Measurements from ENCODE around the gene UGT1A4. TPM values are rescaled to one million over a fixed set of nuclear protein-coding genes. Genes with fewer than 3 reads are reported as not detected.

The UGT1A4 gene
- total RNA-seq, 5 donors from 2014 or later (not counting 1 experiment from before 2014, with no cell fraction given) = not detected

DNA sequence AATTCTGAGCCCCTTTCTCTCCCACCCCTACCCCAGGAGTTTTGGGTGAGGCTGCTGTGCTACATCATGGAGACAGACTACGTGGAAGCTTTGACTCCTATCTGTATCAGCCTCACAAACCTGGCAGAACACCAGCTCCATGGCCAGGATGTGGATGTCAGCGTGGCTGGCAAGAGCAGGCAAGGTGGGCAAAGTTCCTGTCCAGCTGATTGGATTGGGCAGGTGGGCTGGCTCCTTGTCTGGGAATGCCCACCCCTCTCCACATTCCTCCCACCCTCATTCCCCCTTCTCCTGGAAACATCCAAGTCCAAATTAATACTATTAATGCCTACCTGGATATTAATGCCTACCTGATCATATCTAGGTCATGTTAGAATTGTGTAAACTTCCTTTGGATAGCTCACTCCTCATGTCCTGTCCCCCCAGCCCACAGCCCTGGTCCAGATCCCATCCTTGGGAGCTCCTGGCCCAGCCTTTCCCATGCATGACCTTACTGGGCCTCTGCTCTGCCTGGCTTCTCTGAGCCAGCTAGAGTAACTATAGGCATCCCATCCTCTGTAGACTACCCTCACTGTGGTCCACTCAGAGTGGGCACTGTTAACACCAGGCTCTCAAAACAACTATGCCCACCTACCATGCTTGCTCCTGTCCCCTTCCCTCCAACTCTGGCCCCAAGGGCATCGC lies 83.7 kb downstream of the UGT1A4 start:
- ATAC-seq (replicated peaks in 1 of 4) = no peak
- Histone ChIP-seq H3K27ac (ENCODE audit: low read length) (no peak overlapping the region), H3K27me3 (replicated peaks in 1 of 2; ENCODE audit: control insufficient read depth in 2 of 2, extremely low read depth in 1 of 2, insufficient read depth in 2 of 2, low read length in 1 of 2) (peaks cover 0 to 36% of the 10 kb centered on the region in 2 experiments), H3K36me3 (ENCODE audit: control insufficient read depth in 2 of 2, extremely low read depth in 1 of 2, insufficient read depth in 1 of 2, low read length in 1 of 2) (no peaks in the 10 kb centered on the region), H3K4me1 (ENCODE audit: control insufficient read depth in 1 of 2, extremely low read depth in 1 of 2, insufficient read depth in 2 of 2, low read length in 2 of 2) (no peaks in the 10 kb centered on the region), H3K9me3 (no peaks in the 10 kb centered on the region), H3K4me3 (ENCODE audit: control insufficient read depth in 1 of 2, extremely low read depth in 1 of 2, low read length in 1 of 2) (no peak overlapping the region)
- no CpG with 5 or more reads among the region's 3 CpGs for WGBS (ENCODE audit: insufficient coverage)
- no peak overlapping the region for H3K4me3 Mint-ChIP-seq
- H3K27me3 Mint-ChIP-seq = peaks cover 9 to 22% of the 10 kb centered on the region in 2 donors
- CTCF ChIA-PET = no interaction called here
- peak in 1 of 35 experiments; percentile 9 for DNase-seq
- no peak overlapping the region for H3K27ac Mint-ChIP-seq
- no peaks in the 10 kb centered on the region for H3K36me3 Mint-ChIP-seq
- no peaks in the 10 kb centered on the region for H3K4me1 Mint-ChIP-seq
- peaks cover 0 to 5% (median 0%) of the 10 kb centered on the region in 3 donors for H3K9me3 Mint-ChIP-seq
- POLR2A ChIA-PET = no interaction called here

DNA sequence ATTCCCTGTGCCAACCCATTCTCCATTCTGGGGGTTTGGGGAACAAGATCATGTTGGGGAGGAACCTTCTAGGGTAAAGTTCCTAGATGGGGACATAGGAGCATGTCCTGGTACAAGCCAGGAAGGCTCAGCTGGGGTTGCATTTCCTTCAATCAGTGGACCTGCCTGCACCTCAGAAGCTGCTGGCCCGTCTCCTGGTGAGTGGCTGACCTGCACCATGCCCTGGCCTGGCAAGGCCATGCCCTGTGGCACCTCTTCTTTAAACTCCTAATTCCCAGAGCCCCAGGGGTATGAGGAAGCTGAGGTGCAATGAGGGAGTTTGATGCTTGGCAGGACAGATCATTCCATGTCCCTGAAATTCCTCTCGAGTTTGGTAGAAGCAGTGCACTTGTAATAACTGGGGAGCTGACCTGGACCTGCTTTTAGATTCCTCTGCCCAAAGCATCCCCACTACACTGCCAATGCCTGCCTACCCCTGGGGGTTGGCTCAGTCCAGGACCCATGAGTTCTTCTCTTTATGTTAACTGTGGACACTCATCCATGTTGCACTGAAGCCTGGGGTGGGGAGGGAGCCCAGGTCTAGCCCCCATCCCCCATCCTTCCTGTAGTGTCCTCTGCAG lies 84.9 kb downstream of the UGT1A4 start:
- CTCF ChIA-PET = no interaction called here
- H3K4me3 Mint-ChIP-seq = no peak overlapping the region
- no peaks in the 10 kb centered on the region for H3K36me3 Mint-ChIP-seq
- no peaks in the 10 kb centered on the region for H3K9me3 ChIP-seq
- peaks cover 0 to 47% of the 10 kb centered on the region in 2 experiments for H3K27me3 ChIP-seq (replicated peaks in 1 of 2; ENCODE audit: control insufficient read depth in 2 of 2, extremely low read depth in 1 of 2, insufficient read depth in 2 of 2, low read length in 1 of 2)
- no peaks in the 10 kb centered on the region for H3K4me1 Mint-ChIP-seq
- H3K4me1 ChIP-seq (ENCODE audit: control insufficient read depth in 1 of 2, extremely low read depth in 1 of 2, insufficient read depth in 2 of 2, low read length in 2 of 2) = no peaks in the 10 kb centered on the region
- no peak overlapping the region for H3K27ac ChIP-seq (ENCODE audit: low read length)
- no peaks in the 10 kb centered on the region for H3K36me3 ChIP-seq (ENCODE audit: control insufficient read depth in 2 of 2, extremely low read depth in 1 of 2, insufficient read depth in 1 of 2, low read length in 1 of 2)
- ATAC-seq (replicated peaks in 1 of 4) (no peak), DNase-seq (no peak)
- H3K27ac Mint-ChIP-seq = no peak overlapping the region
- no peak overlapping the region for H3K4me3 ChIP-seq (ENCODE audit: control insufficient read depth in 1 of 2, extremely low read depth in 1 of 2, low read length in 1 of 2)
- WGBS (ENCODE audit: insufficient coverage) = 83% methylated on average over 1 of the region's 2 CpGs
- POLR2A ChIA-PET = no interaction called here
- H3K9me3 Mint-ChIP-seq = peaks cover 0 to 5% (median 0%) of the 10 kb centered on the region in 3 donors
- H3K27me3 Mint-ChIP-seq = peaks cover 9 to 20% of the 10 kb centered on the region in 2 donors

DNA sequence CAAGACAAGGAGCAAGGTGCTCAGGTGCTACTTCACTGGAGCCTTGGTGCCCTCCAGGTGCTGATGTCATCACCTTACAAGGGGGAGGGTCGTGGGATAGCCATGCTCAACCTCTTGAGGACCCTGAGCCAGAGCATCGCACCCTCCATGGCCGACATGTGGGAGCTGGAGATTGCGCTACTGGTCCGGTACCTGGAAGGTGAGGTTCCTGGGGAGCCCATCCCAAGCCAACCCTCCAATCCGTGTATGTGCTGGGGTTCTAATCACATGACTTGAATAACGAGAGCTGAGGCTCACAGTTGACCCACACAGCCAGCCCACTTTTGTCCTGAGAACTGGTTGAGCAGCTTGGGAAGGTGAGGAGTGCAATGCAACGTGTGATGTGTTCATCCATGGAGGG lies 85.5 kb downstream of the UGT1A4 start:
- Histone ChIP-seq H3K9me3 (no peaks in the 10 kb centered on the region), H3K4me1 (ENCODE audit: control insufficient read depth in 1 of 2, extremely low read depth in 1 of 2, insufficient read depth in 2 of 2, low read length in 2 of 2) (no peaks in the 10 kb centered on the region), H3K27me3 (replicated peaks in 1 of 2; ENCODE audit: control insufficient read depth in 2 of 2, extremely low read depth in 1 of 2, insufficient read depth in 2 of 2, low read length in 1 of 2) (peaks cover 0 to 48% of the 10 kb centered on the region in 2 experiments), H3K36me3 (ENCODE audit: control insufficient read depth in 2 of 2, extremely low read depth in 1 of 2, insufficient read depth in 1 of 2, low read length in 1 of 2) (no peaks in the 10 kb centered on the region), H3K4me3 (ENCODE audit: control insufficient read depth in 1 of 2, extremely low read depth in 1 of 2, low read length in 1 of 2) (no peak overlapping the region), H3K27ac (ENCODE audit: low read length) (no peak overlapping the region)
- Mint-ChIP-seq H3K27me3 (peaks cover 9 to 24% of the 10 kb centered on the region in 2 donors), H3K4me3 (no peak overlapping the region), H3K4me1 (no peaks in the 10 kb centered on the region), H3K9me3 (peaks cover 0 to 5% (median 0%) of the 10 kb centered on the region in 3 donors), H3K27ac (no peak overlapping the region), H3K36me3 (no peaks in the 10 kb centered on the region)
- POLR2A ChIA-PET = no interaction called here
- WGBS (ENCODE audit: insufficient coverage) = 61% methylated on average over 8 of the region's 8 CpGs
- DNase-seq (peak in 1 of 35 experiments; percentile 0), ATAC-seq (replicated peaks in 1 of 4) (no peak)
- CTCF ChIA-PET = no interaction called here

DNA sequence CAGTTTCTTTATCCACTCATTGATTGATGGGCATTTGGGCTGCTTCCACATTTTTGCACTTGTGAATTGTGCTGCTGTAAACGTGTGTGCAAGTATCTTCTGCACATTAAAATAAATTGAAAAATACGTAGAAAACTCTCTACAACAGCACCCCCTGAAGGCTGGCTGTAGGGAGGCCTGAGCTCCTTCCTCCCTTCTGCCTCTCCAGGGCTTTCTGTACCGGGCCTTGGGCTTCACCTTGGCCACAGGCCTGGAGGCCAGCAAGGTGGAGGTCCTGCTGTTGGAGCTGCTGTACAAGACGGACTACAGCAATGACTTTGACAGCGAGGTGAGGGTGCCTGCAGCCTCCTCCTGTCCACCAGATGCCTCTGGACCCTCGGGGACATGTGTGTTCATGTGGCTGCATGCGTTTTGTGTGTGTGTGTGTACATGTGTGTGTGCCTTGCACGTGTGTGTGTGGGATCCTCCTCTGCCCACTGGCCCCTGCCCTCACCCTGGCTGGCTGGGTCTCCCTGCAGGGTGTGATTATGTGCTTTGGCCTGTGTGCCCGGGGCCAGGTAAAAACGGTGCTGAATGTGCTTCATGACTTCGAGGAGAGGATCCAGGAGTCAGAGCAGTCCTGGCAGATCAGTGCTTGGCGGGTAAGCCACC lies 88.8 kb downstream of the UGT1A4 start:
- CTCF ChIA-PET = no interaction called here
- no peaks in the 10 kb centered on the region for H3K36me3 Mint-ChIP-seq
- DNase-seq = peak in 2 of 35 experiments; percentile 4 to 16
- no peak overlapping the region for H3K27ac Mint-ChIP-seq
- no peaks in the 10 kb centered on the region for H3K4me1 Mint-ChIP-seq
- Histone ChIP-seq H3K36me3 (ENCODE audit: control insufficient read depth in 2 of 2, extremely low read depth in 1 of 2, insufficient read depth in 1 of 2, low read length in 1 of 2) (no peaks in the 10 kb centered on the region), H3K27me3 (replicated peaks in 1 of 2; ENCODE audit: control insufficient read depth in 2 of 2, extremely low read depth in 1 of 2, insufficient read depth in 2 of 2, low read length in 1 of 2) (peaks cover 0 to 56% of the 10 kb centered on the region in 2 experiments), H3K4me1 (ENCODE audit: control insufficient read depth in 1 of 2, extremely low read depth in 1 of 2, insufficient read depth in 2 of 2, low read length in 2 of 2) (no peaks in the 10 kb centered on the region), H3K4me3 (ENCODE audit: control insufficient read depth in 1 of 2, extremely low read depth in 1 of 2, low read length in 1 of 2) (no peak overlapping the region), H3K27ac (ENCODE audit: low read length) (no peak overlapping the region), H3K9me3 (no peaks in the 10 kb centered on the region)
- peaks cover 12 to 39% of the 10 kb centered on the region in 2 donors for H3K27me3 Mint-ChIP-seq
- 78% methylated on average over 8 of the region's 12 CpGs for WGBS (ENCODE audit: insufficient coverage)
- no peak for ATAC-seq (replicated peaks in 1 of 4)
- H3K4me3 Mint-ChIP-seq = no peak overlapping the region
- H3K9me3 Mint-ChIP-seq = no peaks in the 10 kb centered on the region
- POLR2A ChIA-PET = no interaction called here

DNA sequence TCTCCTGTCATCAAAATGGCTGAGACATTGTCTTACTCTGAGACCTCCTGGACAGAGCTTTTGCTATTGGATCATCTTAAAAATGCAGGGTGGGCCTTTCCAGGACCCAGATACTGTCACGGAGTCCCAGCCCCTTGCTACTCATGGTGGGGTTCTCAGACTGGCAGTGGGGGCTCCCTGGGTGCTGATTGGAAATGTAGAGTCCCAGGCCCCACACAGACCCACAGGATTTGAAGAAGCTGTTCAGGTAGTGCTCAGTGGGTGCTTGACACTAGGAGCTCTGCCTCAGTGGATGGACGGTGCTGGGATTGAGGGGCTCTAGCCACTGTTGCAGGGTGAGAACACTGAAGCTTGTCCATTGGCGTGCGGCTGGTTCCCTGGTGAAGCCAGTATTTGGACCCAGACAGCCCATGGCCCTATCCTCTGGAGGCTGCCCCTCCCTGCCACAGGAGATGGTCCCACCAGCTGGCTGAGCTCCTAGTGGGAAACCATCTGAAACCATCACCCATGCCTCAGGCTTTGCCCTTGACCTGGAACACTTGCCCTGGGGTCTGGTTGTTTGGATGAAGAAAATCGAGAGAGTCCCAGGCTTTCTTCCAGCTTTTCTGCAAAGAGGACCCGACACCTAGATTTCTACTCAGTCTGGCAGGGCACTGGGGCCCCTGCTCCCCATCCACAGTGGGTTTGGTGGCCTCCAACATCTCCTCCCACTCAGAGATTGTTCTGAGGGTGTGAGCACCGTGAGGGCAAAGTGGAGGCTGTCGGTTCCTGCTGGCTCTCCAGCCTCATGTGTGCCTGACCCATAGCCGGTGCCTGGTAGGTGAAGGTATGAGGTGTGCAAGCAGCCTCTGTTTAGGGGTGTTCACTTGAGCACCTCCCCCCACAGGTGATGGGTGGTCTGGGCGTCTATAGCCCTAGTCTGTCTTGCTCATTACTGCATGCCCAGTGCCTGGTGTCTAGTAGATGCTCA lies 89.7 kb downstream of the UGT1A4 start:
- Histone ChIP-seq H3K36me3 (ENCODE audit: control insufficient read depth in 2 of 2, extremely low read depth in 1 of 2, insufficient read depth in 1 of 2, low read length in 1 of 2) (no peaks in the 10 kb centered on the region), H3K9me3 (no peaks in the 10 kb centered on the region), H3K4me3 (ENCODE audit: control insufficient read depth in 1 of 2, extremely low read depth in 1 of 2, low read length in 1 of 2) (no peak overlapping the region), H3K4me1 (ENCODE audit: control insufficient read depth in 1 of 2, extremely low read depth in 1 of 2, insufficient read depth in 2 of 2, low read length in 2 of 2) (no peaks in the 10 kb centered on the region), H3K27me3 (replicated peaks in 1 of 2; ENCODE audit: control insufficient read depth in 2 of 2, extremely low read depth in 1 of 2, insufficient read depth in 2 of 2, low read length in 1 of 2) (peaks cover 0 to 51% of the 10 kb centered on the region in 2 experiments), H3K27ac (ENCODE audit: low read length) (no peak overlapping the region)
- no peaks in the 10 kb centered on the region for H3K9me3 Mint-ChIP-seq
- peak in 2 of 35 experiments; percentile 3 to 13 for DNase-seq
- no peak overlapping the region for H3K4me3 Mint-ChIP-seq
- no peaks in the 10 kb centered on the region for H3K4me1 Mint-ChIP-seq
- ChIA-PET POLR2A (no interaction called here), CTCF (no interaction called here)
- H3K36me3 Mint-ChIP-seq = no peaks in the 10 kb centered on the region
- 76% methylated on average over 4 of the region's 10 CpGs for WGBS (ENCODE audit: insufficient coverage)
- peaks cover 5 to 31% of the 10 kb centered on the region in 2 donors for H3K27me3 Mint-ChIP-seq
- H3K27ac Mint-ChIP-seq = no peak overlapping the region
- no peak for ATAC-seq (replicated peaks in 1 of 4)

DNA sequence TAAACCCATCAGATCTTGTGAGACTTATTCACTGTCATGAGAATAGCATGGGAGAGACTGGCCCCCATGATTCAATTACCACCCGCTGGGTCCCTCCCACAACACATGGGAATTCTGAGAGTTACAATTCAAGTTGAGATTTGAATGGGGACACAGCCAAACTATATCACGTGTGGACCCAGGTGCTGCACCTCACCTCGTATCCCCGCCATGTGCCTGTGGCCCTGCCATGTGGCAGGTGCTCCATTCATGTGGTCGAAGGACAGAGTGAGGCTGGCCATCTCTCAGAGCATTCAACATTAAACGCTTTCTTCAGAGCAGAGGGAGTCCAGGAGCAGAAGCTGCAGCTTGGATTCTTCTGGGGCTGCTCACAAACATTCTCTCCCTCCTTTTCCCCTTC lies 91.8 kb downstream of the UGT1A4 start:
- Mint-ChIP-seq H3K36me3 (no peaks in the 10 kb centered on the region), H3K27ac (no peak overlapping the region), H3K4me1 (no peaks in the 10 kb centered on the region), H3K9me3 (no peaks in the 10 kb centered on the region), H3K27me3 (peaks cover 5 to 28% of the 10 kb centered on the region in 2 donors), H3K4me3 (no peak overlapping the region)
- no peaks in the 10 kb centered on the region for H3K9me3 ChIP-seq
- POLR2A ChIA-PET = no interaction called here
- H3K36me3 ChIP-seq (ENCODE audit: control insufficient read depth in 2 of 2, extremely low read depth in 1 of 2, insufficient read depth in 1 of 2, low read length in 1 of 2) = no peaks in the 10 kb centered on the region
- WGBS (ENCODE audit: insufficient coverage) = 77% methylated on average over 5 of the region's 6 CpGs
- no peak overlapping the region for H3K4me3 ChIP-seq (ENCODE audit: control insufficient read depth in 1 of 2, extremely low read depth in 1 of 2, low read length in 1 of 2)
- DNase-seq (peak in 1 of 35 experiments; percentile 17), ATAC-seq (replicated peaks in 1 of 4) (no peak)
- CTCF ChIA-PET = no interaction called here
- H3K4me1 ChIP-seq (ENCODE audit: control insufficient read depth in 1 of 2, extremely low read depth in 1 of 2, insufficient read depth in 2 of 2, low read length in 2 of 2) = no peaks in the 10 kb centered on the region
- H3K27ac ChIP-seq (ENCODE audit: low read length) = no peak overlapping the region
- peaks cover 0 to 38% of the 10 kb centered on the region in 2 experiments for H3K27me3 ChIP-seq (replicated peaks in 1 of 2; ENCODE audit: control insufficient read depth in 2 of 2, extremely low read depth in 1 of 2, insufficient read depth in 2 of 2, low read length in 1 of 2)
